Measurements from ENCODE around the gene LMLN. TPM values are rescaled to one million over a fixed set of nuclear protein-coding genes. Genes with fewer than 3 reads are reported as not detected.

The LMLN gene
- polyA plus RNA-seq, 2 of the 4 experiments (the other 2 are of a cell fraction): 2.4 to 5.6 TPM

GRCh38 chr3:197996855-197997254 lies 36.8 kb downstream of the LMLN start:
- POLR2A ChIA-PET: no interaction called here
- no peak overlapping the region for H3K4me3 ChIP-seq

DNA sequence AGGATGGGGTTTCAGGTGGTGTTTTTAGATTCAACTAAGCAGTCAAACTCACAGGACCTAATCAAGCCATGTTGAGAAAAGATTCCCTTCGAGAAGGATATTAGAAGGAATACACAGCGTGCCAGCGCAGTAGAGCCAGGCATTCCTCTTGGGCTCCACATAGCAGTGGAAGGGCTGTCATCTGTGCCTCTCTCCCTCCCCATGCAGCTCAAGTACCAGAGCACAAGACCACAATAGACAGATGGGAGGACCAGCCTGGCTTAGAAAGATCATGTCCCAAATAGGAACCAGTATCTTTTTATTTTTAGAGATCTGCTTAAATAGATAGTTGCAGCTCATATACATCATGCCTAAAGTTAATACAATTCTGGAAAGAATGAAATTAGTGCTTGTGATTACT lies 37.9 kb downstream of the LMLN start:
- ATAC-seq: no peak
- TF ChIP-seq, protein P1, sequence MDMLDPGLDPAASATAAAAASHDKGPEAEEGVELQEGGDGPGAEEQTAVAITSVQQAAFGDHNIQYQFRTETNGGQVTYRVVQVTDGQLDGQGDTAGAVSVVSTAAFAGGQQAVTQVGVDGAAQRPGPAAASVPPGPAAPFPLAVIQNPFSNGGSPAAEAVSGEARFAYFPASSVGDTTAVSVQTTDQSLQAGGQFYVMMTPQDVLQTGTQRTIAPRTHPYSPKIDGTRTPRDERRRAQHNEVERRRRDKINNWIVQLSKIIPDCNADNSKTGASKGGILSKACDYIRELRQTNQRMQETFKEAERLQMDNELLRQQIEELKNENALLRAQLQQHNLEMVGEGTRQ (IDR thresholded peaks at IDR 0.05): no peak
- TF ChIP-seq CBX8 (IDR thresholded peaks at IDR 0.05) (no peak), RARB (CRISPR knock-in tag; IDR thresholded peaks at IDR 0.05) (no peak), HDAC2 (IDR thresholded peaks at IDR 0.05) (no peak), RAD21 (conservative IDR thresholded peaks at IDR 0.05 in 1 of 2, IDR thresholded peaks at IDR 0.05 in 1 of 2) (no peak)
- TF ChIP-seq, protein P2, sequence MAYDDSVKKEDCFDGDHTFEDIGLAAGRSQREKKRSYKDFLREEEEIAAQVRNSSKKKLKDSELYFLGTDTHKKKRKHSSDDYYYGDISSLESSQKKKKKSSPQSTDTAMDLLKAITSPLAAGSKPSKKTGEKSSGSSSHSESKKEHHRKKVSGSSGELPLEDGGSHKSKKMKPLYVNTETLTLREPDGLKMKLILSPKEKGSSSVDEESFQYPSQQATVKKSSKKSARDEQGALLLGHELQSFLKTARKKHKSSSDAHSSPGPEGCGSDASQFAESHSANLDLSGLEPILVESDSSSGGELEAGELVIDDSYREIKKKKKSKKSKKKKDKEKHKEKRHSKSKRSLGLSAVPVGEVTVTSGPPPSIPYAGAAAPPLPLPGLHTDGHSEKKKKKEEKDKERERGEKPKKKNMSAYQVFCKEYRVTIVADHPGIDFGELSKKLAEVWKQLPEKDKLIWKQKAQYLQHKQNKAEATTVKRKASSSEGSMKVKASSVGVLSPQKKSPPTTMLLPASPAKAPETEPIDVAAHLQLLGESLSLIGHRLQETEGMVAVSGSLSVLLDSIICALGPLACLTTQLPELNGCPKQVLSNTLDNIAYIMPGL (CRISPR knock-in tag; IDR thresholded peaks at IDR 0.05; ENCODE audit: borderline replicate concordance): no peak
- H3K4me1 ChIP-seq: no peaks in the 10 kb centered on the region
- ChIA-PET POLR2A (no interaction called here), CTCF (no interaction called here)
- no peaks in the 10 kb centered on the region for H3K9me3 ChIP-seq
- H3K4me3 ChIP-seq: no peak overlapping the region
- H3K27ac ChIP-seq: no peak overlapping the region
- no peak overlapping the region for H3K4me2 ChIP-seq
- no peak for FAIRE-seq
- DNase-seq (ENCODE audit: low read depth in 1 of 2, low spot score in 1 of 2): no peak
- WGBS (ENCODE audit: missing lambda C conversion rate): 67% methylated on average over 3 of the region's 3 CpGs

More at GRCh38 chr3:197996855-197997254, 36.8 kb downstream of the LMLN start:
- no peak for ATAC-seq
- CTCF ChIA-PET: no interaction called here
- Histone ChIP-seq H3K4me1 (no peaks in the 10 kb centered on the region), H3K9me3 (no peaks in the 10 kb centered on the region), H3K4me2 (no peak overlapping the region), H3K27ac (no peak overlapping the region)
- no peak for FAIRE-seq
- TF ChIP-seq MAX (IDR thresholded peaks at IDR 0.05) (no peak), SMC3 (IDR thresholded peaks at IDR 0.05) (no peak), NFE2L2 (conservative IDR thresholded peaks at IDR 0.05; ENCODE audit: low read length) (no peak), ZSCAN20 (CRISPR knock-in tag; IDR thresholded peaks at IDR 0.05) (no peak), BHLHE40 (IDR thresholded peaks at IDR 0.05; ENCODE audit: low read depth, low read length) (no peak), CEBPB (IDR thresholded peaks at IDR 0.05) (no peak)
- TF ChIP-seq, protein P3, sequence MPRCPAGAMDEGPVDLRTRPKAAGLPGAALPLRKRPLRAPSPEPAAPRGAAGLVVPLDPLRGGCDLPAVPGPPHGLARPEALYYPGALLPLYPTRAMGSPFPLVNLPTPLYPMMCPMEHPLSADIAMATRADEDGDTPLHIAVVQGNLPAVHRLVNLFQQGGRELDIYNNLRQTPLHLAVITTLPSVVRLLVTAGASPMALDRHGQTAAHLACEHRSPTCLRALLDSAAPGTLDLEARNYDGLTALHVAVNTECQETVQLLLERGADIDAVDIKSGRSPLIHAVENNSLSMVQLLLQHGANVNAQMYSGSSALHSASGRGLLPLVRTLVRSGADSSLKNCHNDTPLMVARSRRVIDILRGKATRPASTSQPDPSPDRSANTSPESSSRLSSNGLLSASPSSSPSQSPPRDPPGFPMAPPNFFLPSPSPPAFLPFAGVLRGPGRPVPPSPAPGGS (IDR thresholded peaks at IDR 0.05): no peak
- TF ChIP-seq, protein P4, sequence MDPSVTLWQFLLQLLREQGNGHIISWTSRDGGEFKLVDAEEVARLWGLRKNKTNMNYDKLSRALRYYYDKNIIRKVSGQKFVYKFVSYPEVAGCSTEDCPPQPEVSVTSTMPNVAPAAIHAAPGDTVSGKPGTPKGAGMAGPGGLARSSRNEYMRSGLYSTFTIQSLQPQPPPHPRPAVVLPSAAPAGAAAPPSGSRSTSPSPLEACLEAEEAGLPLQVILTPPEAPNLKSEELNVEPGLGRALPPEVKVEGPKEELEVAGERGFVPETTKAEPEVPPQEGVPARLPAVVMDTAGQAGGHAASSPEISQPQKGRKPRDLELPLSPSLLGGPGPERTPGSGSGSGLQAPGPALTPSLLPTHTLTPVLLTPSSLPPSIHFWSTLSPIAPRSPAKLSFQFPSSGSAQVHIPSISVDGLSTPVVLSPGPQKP (IDR thresholded peaks at IDR 0.05; ENCODE audit: low read depth, low read length): no peak
- TF ChIP-seq, protein P1 (IDR thresholded peaks at IDR 0.05): no peak
- DNase-seq (ENCODE audit: low read depth in 1 of 2, low spot score in 1 of 2): no peak
- WGBS (ENCODE audit: missing lambda C conversion rate): 68% methylated on average over 5 of the region's 5 CpGs

- Histone ChIP-seq H3K9me3 (no peaks in the 10 kb centered on the region), H3K4me1 (no peaks in the 10 kb centered on the region), H3K27ac (no peak overlapping the region), H3K4me3 (no peak overlapping the region), H3K4me2 (no peak overlapping the region)
- no peak for DNase-seq (ENCODE audit: low read depth in 1 of 2, low spot score in 1 of 2)
- WGBS (ENCODE audit: missing lambda C conversion rate): 80% methylated on average over 5 of the region's 5 CpGs
- no peak for FAIRE-seq
- TF ChIP-seq NFE2L2 (conservative IDR thresholded peaks at IDR 0.05; ENCODE audit: low read length) (no peak), FOXS1 (CRISPR knock-in tag; IDR thresholded peaks at IDR 0.05) (no peak), REST (IDR thresholded peaks at IDR 0.05) (no peak), MYC (IDR thresholded peaks at IDR 0.05; ENCODE audit: borderline replicate concordance, low read length) (no peak), HOXB13 (CRISPR knock-in tag; IDR thresholded peaks at IDR 0.05; ENCODE audit: low read depth) (no peak), E2F6 (IDR thresholded peaks at IDR 0.05; ENCODE audit: borderline replicate concordance, low read depth) (no peak), RNF2 (IDR thresholded peaks at IDR 0.05; ENCODE audit: borderline replicate concordance, low read depth) (no peak), CHD2 (IDR thresholded peaks at IDR 0.05; ENCODE audit: low read length, partially characterized antibody) (no peak), ZSCAN20 (CRISPR knock-in tag; IDR thresholded peaks at IDR 0.05) (no peak), TP53 (CRISPR knock-in tag; IDR thresholded peaks at IDR 0.05) (no peak)
- ATAC-seq: no peak
- ChIA-PET CTCF (no interaction called here), POLR2A (no interaction called here)
Measured at GRCh38 chr3:198017090-198017489, 57.1 kb downstream of the LMLN start.

Data from A549 (cell line).